DOHH2 (cell line): Measurements from ENCODE around the gene TVP23B.
"Not testable (repeated sequence)": the region's sequence is repeated elsewhere in the genome, so short reads cannot be mapped to it uniquely, and the experiment has no call there.

Experiments used
- EZH2phosphoT487 ChIP-seq: fragments of 200-600 bp; sonication (generic); IDR thresholded peaks from 2 replicates; pipeline ENCODE4 v1.6.1; 2017; ENCODE audit warnings: borderline replicate concordance, mild to moderate bottlenecking, antibody characterized with exemption, low read length, moderate library complexity, mixed read lengths
- TF ChIP-seq, protein P1 (sequence below): fragments of 200-600 bp; sonication (generic); IDR thresholded peaks from one replicate; pipeline ENCODE4 v1.5.1; 2014; ENCODE audit warnings: antibody characterized with exemption, mild to moderate bottlenecking, low read depth, low read length; ENCODE audit not compliant: poor library complexity, severe bottlenecking

DNA sequence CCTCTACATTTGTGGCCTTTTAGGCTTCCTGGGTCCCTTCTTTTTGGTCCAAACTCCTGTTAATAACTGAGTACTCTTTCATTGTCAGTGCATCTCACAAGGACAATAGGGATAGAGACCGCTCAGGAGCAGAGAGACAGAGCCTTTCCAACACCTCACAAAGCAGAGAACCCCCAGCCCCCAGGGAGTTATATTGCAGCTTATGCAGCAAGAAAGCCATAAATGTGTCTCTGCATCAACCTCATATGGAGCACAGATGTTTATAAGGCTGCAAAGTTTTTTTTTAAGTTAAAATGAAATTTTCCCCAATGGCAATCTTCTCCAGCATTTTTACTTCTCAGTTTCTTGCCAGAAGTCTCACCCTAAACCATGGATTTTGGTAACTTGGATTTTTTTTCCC, 30.7 kb upstream of the TVP23B start:
- TF ChIP-seq, protein P1, sequence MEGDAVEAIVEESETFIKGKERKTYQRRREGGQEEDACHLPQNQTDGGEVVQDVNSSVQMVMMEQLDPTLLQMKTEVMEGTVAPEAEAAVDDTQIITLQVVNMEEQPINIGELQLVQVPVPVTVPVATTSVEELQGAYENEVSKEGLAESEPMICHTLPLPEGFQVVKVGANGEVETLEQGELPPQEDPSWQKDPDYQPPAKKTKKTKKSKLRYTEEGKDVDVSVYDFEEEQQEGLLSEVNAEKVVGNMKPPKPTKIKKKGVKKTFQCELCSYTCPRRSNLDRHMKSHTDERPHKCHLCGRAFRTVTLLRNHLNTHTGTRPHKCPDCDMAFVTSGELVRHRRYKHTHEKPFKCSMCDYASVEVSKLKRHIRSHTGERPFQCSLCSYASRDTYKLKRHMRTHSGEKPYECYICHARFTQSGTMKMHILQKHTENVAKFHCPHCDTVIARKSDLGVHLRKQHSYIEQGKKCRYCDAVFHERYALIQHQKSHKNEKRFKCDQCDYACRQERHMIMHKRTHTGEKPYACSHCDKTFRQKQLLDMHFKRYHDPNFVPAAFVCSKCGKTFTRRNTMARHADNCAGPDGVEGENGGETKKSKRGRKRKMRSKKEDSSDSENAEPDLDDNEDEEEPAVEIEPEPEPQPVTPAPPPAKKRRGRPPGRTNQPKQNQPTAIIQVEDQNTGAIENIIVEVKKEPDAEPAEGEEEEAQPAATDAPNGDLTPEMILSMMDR, result not testable (repeated sequence)
- not testable (repeated sequence) for TF ChIP-seq EZH2phosphoT487
